ENCODE results near the gene ATP8B2.

GRCh38 chr1:154371436-154371835, 46.1 kb downstream of the ATP8B2 start:
- TF ChIP-seq SRF (IDR thresholded peaks at IDR 0.05; ENCODE audit: low read depth in 2 of 2, low read length in 2 of 2), result no peak
- no peak for TF ChIP-seq ASH2L (IDR thresholded peaks at IDR 0.05; ENCODE audit: borderline replicate concordance, low read depth)
- no peak for TF ChIP-seq CREB1 (IDR thresholded peaks at IDR 0.05; ENCODE audit: low read depth)
- TF ChIP-seq FOS (IDR thresholded peaks at IDR 0.05; ENCODE audit: borderline replicate concordance, extremely low read depth, insufficient read length), result no peak
- TF ChIP-seq SREBF1 (IDR thresholded peaks at IDR 0.05; ENCODE audit: low read length), result no peak
- TF ChIP-seq, protein P1, sequence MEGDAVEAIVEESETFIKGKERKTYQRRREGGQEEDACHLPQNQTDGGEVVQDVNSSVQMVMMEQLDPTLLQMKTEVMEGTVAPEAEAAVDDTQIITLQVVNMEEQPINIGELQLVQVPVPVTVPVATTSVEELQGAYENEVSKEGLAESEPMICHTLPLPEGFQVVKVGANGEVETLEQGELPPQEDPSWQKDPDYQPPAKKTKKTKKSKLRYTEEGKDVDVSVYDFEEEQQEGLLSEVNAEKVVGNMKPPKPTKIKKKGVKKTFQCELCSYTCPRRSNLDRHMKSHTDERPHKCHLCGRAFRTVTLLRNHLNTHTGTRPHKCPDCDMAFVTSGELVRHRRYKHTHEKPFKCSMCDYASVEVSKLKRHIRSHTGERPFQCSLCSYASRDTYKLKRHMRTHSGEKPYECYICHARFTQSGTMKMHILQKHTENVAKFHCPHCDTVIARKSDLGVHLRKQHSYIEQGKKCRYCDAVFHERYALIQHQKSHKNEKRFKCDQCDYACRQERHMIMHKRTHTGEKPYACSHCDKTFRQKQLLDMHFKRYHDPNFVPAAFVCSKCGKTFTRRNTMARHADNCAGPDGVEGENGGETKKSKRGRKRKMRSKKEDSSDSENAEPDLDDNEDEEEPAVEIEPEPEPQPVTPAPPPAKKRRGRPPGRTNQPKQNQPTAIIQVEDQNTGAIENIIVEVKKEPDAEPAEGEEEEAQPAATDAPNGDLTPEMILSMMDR (IDR thresholded peaks at IDR 0.05 in 2 of 3, conservative IDR thresholded peaks at IDR 0.05 in 1 of 3; ENCODE audit: control insufficient read depth in 2 of 3, extremely low read depth in 1 of 3, insufficient read depth in 1 of 3, low read depth in 3 of 3, low read length in 3 of 3), result no peak
- TF ChIP-seq, protein P2, sequence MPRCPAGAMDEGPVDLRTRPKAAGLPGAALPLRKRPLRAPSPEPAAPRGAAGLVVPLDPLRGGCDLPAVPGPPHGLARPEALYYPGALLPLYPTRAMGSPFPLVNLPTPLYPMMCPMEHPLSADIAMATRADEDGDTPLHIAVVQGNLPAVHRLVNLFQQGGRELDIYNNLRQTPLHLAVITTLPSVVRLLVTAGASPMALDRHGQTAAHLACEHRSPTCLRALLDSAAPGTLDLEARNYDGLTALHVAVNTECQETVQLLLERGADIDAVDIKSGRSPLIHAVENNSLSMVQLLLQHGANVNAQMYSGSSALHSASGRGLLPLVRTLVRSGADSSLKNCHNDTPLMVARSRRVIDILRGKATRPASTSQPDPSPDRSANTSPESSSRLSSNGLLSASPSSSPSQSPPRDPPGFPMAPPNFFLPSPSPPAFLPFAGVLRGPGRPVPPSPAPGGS (IDR thresholded peaks at IDR 0.05; ENCODE audit: borderline replicate concordance, insufficient read depth, low read depth, low read length, poor library complexity, severe bottlenecking), result no peak
